CD4-positive, alpha-beta T cell (primary cell): Measurements from ENCODE around the gene YIPF3. TPM values are rescaled to one million over a fixed set of nuclear protein-coding genes. Genes with fewer than 3 reads are reported as not detected.

ENCODE experiments used
- ATAC-seq: fragments of 200-7000 bp; cut with Tn5 transposase; one replicate; pipeline ENCODE4 v1.10.0; 2022; ENCODE audit warnings: mild to moderate bottlenecking; ENCODE audit not compliant: poor library complexity
- CTCF ChIA-PET: fragments of 350-600 bp; sonication (Branson Sonifier 250); formaldehyde crosslinking; loops from one replicate; lab custom pipeline; 2021; ENCODE audit warnings: antibody characterized with exemption, inconsistent platforms; lab: Charles Lee
- POLR2A ChIA-PET: fragments of 350-600 bp; sonication (Branson Sonifier 250); formaldehyde crosslinking; loops from one replicate; lab custom pipeline; 2021; ENCODE audit warnings: antibody characterized with exemption, inconsistent platforms; lab: Charles Lee
- DNase-seq, 14 experiments: peaks; one replicate each; pipeline ENCODE4 v3.0.0-alpha.2; 2013 to 2020; ENCODE audit warnings: mixed read lengths in 2 of 14
- H3K27ac ChIP-seq, 2 donors: one replicate each; pipeline versions ENCODE4 v1.5.1 to v1.7.0; 2013; ENCODE audit warnings: low read length in 2 of 2, low read depth in 1 of 2, mild to moderate bottlenecking in 1 of 2
- H3K27me3 ChIP-seq, 2 experiments: 1 replicate in 1 of 2; 2 replicates in 1 of 2; pipeline versions ENCODE4 v1.6.1 to v1.7.0; 2013; ENCODE audit warnings: low read length in 2 of 2, control low read depth in 1 of 2, mild to moderate bottlenecking in 1 of 2, moderate library complexity in 1 of 2; ENCODE audit not compliant: insufficient read depth in 2 of 2, control insufficient read depth in 1 of 2
- H3K36me3 ChIP-seq: one replicate; pipeline ENCODE4 v1.6.1; 2013; ENCODE audit warnings: low read length, control low read depth; ENCODE audit not compliant: insufficient read depth
- H3K4me1 ChIP-seq: one replicate; pipeline ENCODE4 v1.6.1; 2013; ENCODE audit warnings: low read length, control low read depth; ENCODE audit not compliant: insufficient read depth
- H3K4me3 ChIP-seq: one replicate; pipeline ENCODE4 v1.5.1; 2013; ENCODE audit warnings: mild to moderate bottlenecking, low read length, moderate library complexity
- H3K9me3 ChIP-seq, 2 experiments: 1 replicate in 1 of 2; 2 replicates in 1 of 2; pipeline versions ENCODE4 v1.6.1 to v1.7.0; 2013; ENCODE audit warnings: low read length in 2 of 2, mild to moderate bottlenecking in 2 of 2, control low read depth in 1 of 2, moderate library complexity in 1 of 2; ENCODE audit not compliant: control insufficient read depth in 1 of 2, insufficient read depth in 1 of 2
- H3K27ac Mint-ChIP-seq: one replicate; pipeline ENCODE4 v1.8.0; 2020; ENCODE audit warnings: mixed read lengths
- H3K27me3 Mint-ChIP-seq: one replicate; pipeline ENCODE4 v1.8.0; 2021; ENCODE audit warnings: mixed read lengths
- H3K36me3 Mint-ChIP-seq: one replicate; pipeline ENCODE4 v1.8.0; 2021; ENCODE audit warnings: low read depth, mixed read lengths
- H3K4me1 Mint-ChIP-seq: one replicate; pipeline ENCODE4 v1.8.0; 2021; ENCODE audit warnings: low read depth, mixed read lengths
- H3K4me3 Mint-ChIP-seq: one replicate; pipeline ENCODE4 v1.8.0; 2020; ENCODE audit warnings: mild to moderate bottlenecking, mixed read lengths
- H3K9me3 Mint-ChIP-seq: one replicate; pipeline ENCODE4 v1.8.0; 2020; ENCODE audit warnings: mixed read lengths
- CTCF ChIP-seq: fragments of 200-600 bp; IDR thresholded peaks from one replicate; pipeline ENCODE4 v1.8.0; 2022; ENCODE audit warnings: antibody characterized with exemption, mild to moderate bottlenecking
- intact Hi-C, 2 experiments: fragments of 100-400 bp; cut with DNase I in 1 of 2; cut with micrococcal nuclease in 1 of 2; formaldehyde crosslinking; loops; one replicate each; pipeline versions ENCODE4 v1.15.1 to v1.9.0; 2023 to 2025; cut with DNase I, micrococcal nuclease
- total RNA-seq, 174 experiments: library from RNA in 2 of 174; stranded (reverse) in 2 of 174; gene quantifications; one replicate each; pipeline ENCODE4 v1.2.3 and lab custom pipeline; 2021 to 2026

YIPF3 gene
- total RNA-seq, 2 experiments from 2014 or later = 36.5 to 37.9 TPM

GRCh38 chr6:43505718-43506117 lies 11.0 kb downstream of the YIPF3 start:
- Mint-ChIP-seq H3K4me1 (peaks cover 15% of the 10 kb centered on the region), H3K27me3 (peaks cover 23% of the 10 kb centered on the region), H3K4me3 (no peak overlapping the region), H3K36me3 (peaks cover 60% of the 10 kb centered on the region), H3K9me3 (no peaks in the 10 kb centered on the region), H3K27ac (no peak overlapping the region)
- H3K27ac ChIP-seq = no peak overlapping the region
- H3K36me3 ChIP-seq = peaks cover 44% of the 10 kb centered on the region
- intact Hi-C loops = loop anchor here (1.0 to 10.0 kb wide), 7 partner anchors 51 to 601 kb away; partner anchors contain the start of gene ZNF318 (in 2 of the 2)
- no peak overlapping the region for H3K4me3 ChIP-seq
- no peak for TF ChIP-seq CTCF
- no peak for DNase-seq
- ChIA-PET POLR2A (interaction anchor here (0.7 to 1.4 kb wide), 4 partner anchors 32 to 473 kb away, joined by 3 to 4 read pairs (median 4); partner anchors contain the start of gene DLK2), CTCF (interaction anchor here (0.7 to 2.7 kb wide), 14 partner anchors 10 to 276 kb away, joined by 3 to 13 read pairs (median 4); partner anchors contain the start of genes ABCC10, DLK2, DNPH1 and POLR1C)
- H3K27me3 ChIP-seq = peaks cover 20% of the 10 kb centered on the region in 2 experiments
- H3K4me1 ChIP-seq = peaks cover 26% of the 10 kb centered on the region
- H3K9me3 ChIP-seq = no peaks in the 10 kb centered on the region
- ATAC-seq = no peak

- H3K9me3 Mint-ChIP-seq = no peaks in the 10 kb centered on the region
- Histone ChIP-seq H3K27ac (no peak overlapping the region), H3K4me1 (peaks cover 21% of the 10 kb centered on the region), H3K9me3 (no peaks in the 10 kb centered on the region), H3K36me3 (peaks cover 51% of the 10 kb centered on the region), H3K27me3 (peaks cover 20% of the 10 kb centered on the region in 2 experiments), H3K4me3 (no peak overlapping the region)
- DNase-seq (no peak), ATAC-seq (no peak)
- CTCF ChIA-PET = interaction anchor here (0.7 to 1.0 kb wide), 2 partner anchors 18 to 264 kb away, joined by 3 read pairs; no protein-coding TSS in a partner anchor
- peaks cover 23% of the 10 kb centered on the region for H3K27me3 Mint-ChIP-seq
- TF ChIP-seq CTCF = no peak
- intact Hi-C loops = loop anchor here (5.0 to 10.0 kb wide), 5 partner anchors 118 to 600 kb away; partner anchors contain the start of gene ZNF318 (in 2 of the 2)
- no peak overlapping the region for H3K4me3 Mint-ChIP-seq
- POLR2A ChIA-PET = interaction anchor here (0.9 to 1.3 kb wide), 2 partner anchors 49 to 136 kb away, joined by 3 to 4 read pairs; partner anchors contain the start of gene DLK2
- no peak overlapping the region for H3K27ac Mint-ChIP-seq
- peaks cover 66% of the 10 kb centered on the region for H3K36me3 Mint-ChIP-seq
- H3K4me1 Mint-ChIP-seq = peaks cover 15% of the 10 kb centered on the region
Observed at GRCh38 chr6:43504756-43505593, 11.8 kb downstream of the YIPF3 start.

GRCh38 chr6:43503443-43503842 lies 13.3 kb downstream of the YIPF3 start:
- H3K36me3 Mint-ChIP-seq = peaks cover 73% of the 10 kb centered on the region
- no peak for TF ChIP-seq CTCF
- Histone ChIP-seq H3K27ac (no peak overlapping the region), H3K27me3 (peaks cover 9 to 10% of the 10 kb centered on the region in 2 experiments), H3K4me3 (no peak overlapping the region), H3K4me1 (peaks cover 14% of the 10 kb centered on the region), H3K36me3 (peaks cover 66% of the 10 kb centered on the region), H3K9me3 (no peaks in the 10 kb centered on the region)
- H3K4me1 Mint-ChIP-seq = peaks cover 6% of the 10 kb centered on the region
- H3K27ac Mint-ChIP-seq = no peak overlapping the region
- DNase-seq = no peak
- intact Hi-C loops = loop anchor here in 1 of 2 experiments (10.0 kb wide), 1 partner anchor 599 kb away; no protein-coding TSS in a partner anchor
- ChIA-PET POLR2A (interaction anchor here (0.9 kb wide), 1 partner anchor 48 kb away, joined by 4 read pairs; the partner anchor contains the start of gene DLK2), CTCF (no interaction called here)
- H3K9me3 Mint-ChIP-seq = no peaks in the 10 kb centered on the region
- ATAC-seq = no peak
- peaks cover 13% of the 10 kb centered on the region for H3K27me3 Mint-ChIP-seq
- no peak overlapping the region for H3K4me3 Mint-ChIP-seq
